Fibroblast of lung (primary cell): ENCODE results near the gene DLGAP3. TPM values are rescaled to one million over a fixed set of nuclear protein-coding genes. Genes with fewer than 3 reads are reported as not detected.

ENCODE experiments used
- DNase-seq, 2 donors: peaks; one replicate each; pipeline versions ENCODE4 v3.0.0 to v3.0.0-alpha.2; 2010; ENCODE audit warnings: low read depth in 2 of 2
- H2AFZ ChIP-seq: 2 replicates; pipeline ENCODE4 v1.5.1; 2012; ENCODE audit warnings: low read length, control low read depth, inconsistent platforms
- H3K27ac ChIP-seq: 2 replicates; pipeline ENCODE4 v1.5.1; 2011; ENCODE audit warnings: low read length, control low read depth; ENCODE audit not compliant: insufficient read depth
- H3K27me3 ChIP-seq: 2 replicates; pipeline ENCODE4 v1.5.1; 2011; ENCODE audit warnings: mild to moderate bottlenecking, low read length; ENCODE audit not compliant: control insufficient read depth, insufficient read depth
- H3K36me3 ChIP-seq: 2 replicates; pipeline ENCODE4 v1.5.1; 2011; ENCODE audit warnings: low read length; ENCODE audit not compliant: control insufficient read depth, insufficient read depth
- H3K4me1 ChIP-seq: 2 replicates; pipeline ENCODE4 v1.5.1; 2011; ENCODE audit warnings: low read length; ENCODE audit not compliant: control insufficient read depth, insufficient read depth; ENCODE audit errors: extremely low read depth
- H3K4me2 ChIP-seq: 2 replicates; pipeline ENCODE4 v1.5.1; 2011; ENCODE audit warnings: low read length, control low read depth; ENCODE audit not compliant: insufficient read depth; ENCODE audit errors: extremely low read depth
- H3K4me3 ChIP-seq, 4 experiments: fragments of 200-600 bp in 1 of 4; sonication (generic) in 1 of 4; replicated peaks in 1 of 4; 2 replicates each; pipeline ENCODE4 v1.5.1; 2011 to 2016; ENCODE audit warnings: low read length in 4 of 4, low read depth in 3 of 4, mild to moderate bottlenecking in 3 of 4, control low read depth in 2 of 4, inconsistent platforms in 1 of 4, mixed read lengths in 1 of 4; ENCODE audit not compliant: insufficient read depth in 1 of 4; ENCODE audit errors: control extremely low read depth in 1 of 4
- H3K79me2 ChIP-seq: 2 replicates; pipeline ENCODE4 v1.5.1; 2012; ENCODE audit warnings: mild to moderate bottlenecking, low read length, inconsistent platforms; ENCODE audit not compliant: control insufficient read depth, insufficient read depth
- H3K9ac ChIP-seq: 2 replicates; pipeline ENCODE4 v1.5.1; 2011; ENCODE audit warnings: mild to moderate bottlenecking, low read length, control low read depth; ENCODE audit not compliant: insufficient read depth
- H3K9me3 ChIP-seq: 2 replicates; pipeline ENCODE4 v1.5.1; 2012; ENCODE audit warnings: low read depth, low read length; ENCODE audit not compliant: control insufficient read depth, insufficient read depth
- H4K20me1 ChIP-seq: 2 replicates; pipeline ENCODE4 v1.5.1; 2011; ENCODE audit warnings: low read length; ENCODE audit not compliant: control insufficient read depth, insufficient read depth; ENCODE audit errors: extremely low read depth
- CTCF ChIP-seq, 2 donors: IDR thresholded peaks in 1 of 2; conservative IDR thresholded peaks in 1 of 2; 1 replicate in 1 of 2; 2 replicates in 1 of 2; pipeline ENCODE4 v1.5.1; 2011 to 2012; ENCODE audit warnings: low read length in 2 of 2, control low read depth in 1 of 2, inconsistent platforms in 1 of 2, low read depth in 1 of 2, mild to moderate bottlenecking in 1 of 2
- EZH2 ChIP-seq: IDR thresholded peaks from 2 replicates; pipeline ENCODE4 v1.5.1; 2012; ENCODE audit warnings: low read length, control low read depth, mild to moderate bottlenecking; ENCODE audit errors: missing control alignments
- polyA plus RNA-seq, 2 donors: library from polyadenylated mRNA; depleted of rRNA in 1 of 2; stranded (reverse) in 1 of 2; unstranded in 1 of 2; fragments of >200 nt; gene quantifications; 2 replicates each; pipeline ENCODE4 v1.2.1, GENCODE V29; 2011 to 2012; ENCODE audit warnings: missing spikeins in 1 of 2
- total RNA-seq: library from RNA; depleted of rRNA; stranded (reverse); fragments of >200 nt; gene quantifications from 2 replicates; pipeline ENCODE4 v1.2.1, GENCODE V29; 2014

Gene DLGAP3
- total and polyA plus RNA-seq, 2 donors (not counting 1 experiment from before 2014, with no cell fraction given), result not detected

GRCh38 chr1:34847094-34847493 lies 82.4 kb downstream of the DLGAP3 start:
- H3K4me3 ChIP-seq, result no peak overlapping the region
- no peak overlapping the region for H3K4me2 ChIP-seq
- no peak overlapping the region for H2AFZ ChIP-seq
- no peak for DNase-seq
- H3K9me3 ChIP-seq, result no peaks in the 10 kb centered on the region
- H3K27me3 ChIP-seq, result no peaks in the 10 kb centered on the region
- no peak for TF ChIP-seq EZH2
- no peak for TF ChIP-seq CTCF (conservative IDR thresholded peaks at IDR 0.05 in 1 of 2, IDR thresholded peaks at IDR 0.05 in 1 of 2; ENCODE audit: low read depth in 1 of 2, low read length in 2 of 2)
- H3K36me3 ChIP-seq, result peaks cover 2% of the 10 kb centered on the region
- peaks cover 1% of the 10 kb centered on the region for H4K20me1 ChIP-seq
- no peak overlapping the region for H3K27ac ChIP-seq
- peaks cover 8% of the 10 kb centered on the region for H3K4me1 ChIP-seq
- H3K9ac ChIP-seq, result no peak overlapping the region
- H3K79me2 ChIP-seq, result peaks cover 16% of the 10 kb centered on the region

GRCh38 chr1:34846265-34846664 lies 83.2 kb downstream of the DLGAP3 start:
- H3K9ac ChIP-seq, result no peak overlapping the region
- H4K20me1 ChIP-seq, result peaks cover 1% of the 10 kb centered on the region

GRCh38 chr1:34845131-34845901 lies 84.1 kb downstream of the DLGAP3 start:
- H3K4me3 ChIP-seq, result no peak overlapping the region
- H2AFZ ChIP-seq, result no peak overlapping the region
- no peak for TF ChIP-seq CTCF (conservative IDR thresholded peaks at IDR 0.05 in 1 of 2, IDR thresholded peaks at IDR 0.05 in 1 of 2; ENCODE audit: low read depth in 1 of 2, low read length in 2 of 2)
- no peak for TF ChIP-seq EZH2
- H3K36me3 ChIP-seq, result no peaks in the 10 kb centered on the region
- no peak for DNase-seq
- H3K9ac ChIP-seq, result no peak overlapping the region
- H3K4me2 ChIP-seq, result no peak overlapping the region
- H3K27me3 ChIP-seq, result no peaks in the 10 kb centered on the region
- H3K79me2 ChIP-seq, result no peaks in the 10 kb centered on the region
- H4K20me1 ChIP-seq, result peaks cover 1% of the 10 kb centered on the region
- H3K27ac ChIP-seq, result no peak overlapping the region
- H3K4me1 ChIP-seq, result no peaks in the 10 kb centered on the region
- H3K9me3 ChIP-seq, result no peaks in the 10 kb centered on the region

More at GRCh38 chr1:34846265-34846664, 83.2 kb downstream of the DLGAP3 start:
- no peak overlapping the region for H2AFZ ChIP-seq
- H3K36me3 ChIP-seq, result peaks cover 2% of the 10 kb centered on the region
- no peak for DNase-seq
- no peak overlapping the region for H3K4me3 ChIP-seq
- H3K9me3 ChIP-seq, result no peaks in the 10 kb centered on the region
- TF ChIP-seq CTCF (conservative IDR thresholded peaks at IDR 0.05 in 1 of 2, IDR thresholded peaks at IDR 0.05 in 1 of 2; ENCODE audit: low read depth in 1 of 2, low read length in 2 of 2) (no peak), EZH2 (no peak)
- peaks cover 2% of the 10 kb centered on the region for H3K4me1 ChIP-seq
- H3K27ac ChIP-seq, result no peak overlapping the region
- H3K27me3 ChIP-seq, result no peaks in the 10 kb centered on the region
- peaks cover 9% of the 10 kb centered on the region for H3K79me2 ChIP-seq
- H3K4me2 ChIP-seq, result no peak overlapping the region
